IMR-90 (cell line): ENCODE results near the gene EPAS1.

ENCODE experiments used
- POLR2A ChIP-seq: IDR thresholded peaks from 2 replicates; pipeline ENCODE4 v1.6.1; 2012; ENCODE audit warnings: mild to moderate bottlenecking, low read depth, low read length
- TF ChIP-seq, protein P1 (sequence below): conservative IDR thresholded peaks from 2 replicates; pipeline ENCODE4 v1.5.1; 2012; ENCODE audit warnings: mild to moderate bottlenecking, low read depth, low read length, improper control_type of control experiment

DNA sequence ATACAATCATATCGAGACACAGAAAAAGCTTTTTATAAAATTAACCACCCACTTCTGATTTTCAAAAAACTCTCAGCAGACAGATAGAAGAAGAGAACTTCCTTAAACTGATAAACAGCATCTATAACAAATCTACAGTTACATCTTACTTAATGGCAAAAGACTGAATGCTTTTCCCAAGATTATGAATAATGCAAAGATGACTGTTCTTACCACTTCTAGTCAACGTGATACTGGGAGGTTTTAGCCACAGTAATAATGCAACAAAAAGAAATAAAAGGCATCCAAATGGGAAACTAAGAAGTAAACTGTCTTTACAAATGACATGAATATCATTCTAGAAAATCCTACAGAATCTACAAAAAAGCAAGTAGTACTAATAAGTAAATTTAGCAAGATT lies 124.2 kb downstream of the EPAS1 start:
- TF ChIP-seq, protein P1, sequence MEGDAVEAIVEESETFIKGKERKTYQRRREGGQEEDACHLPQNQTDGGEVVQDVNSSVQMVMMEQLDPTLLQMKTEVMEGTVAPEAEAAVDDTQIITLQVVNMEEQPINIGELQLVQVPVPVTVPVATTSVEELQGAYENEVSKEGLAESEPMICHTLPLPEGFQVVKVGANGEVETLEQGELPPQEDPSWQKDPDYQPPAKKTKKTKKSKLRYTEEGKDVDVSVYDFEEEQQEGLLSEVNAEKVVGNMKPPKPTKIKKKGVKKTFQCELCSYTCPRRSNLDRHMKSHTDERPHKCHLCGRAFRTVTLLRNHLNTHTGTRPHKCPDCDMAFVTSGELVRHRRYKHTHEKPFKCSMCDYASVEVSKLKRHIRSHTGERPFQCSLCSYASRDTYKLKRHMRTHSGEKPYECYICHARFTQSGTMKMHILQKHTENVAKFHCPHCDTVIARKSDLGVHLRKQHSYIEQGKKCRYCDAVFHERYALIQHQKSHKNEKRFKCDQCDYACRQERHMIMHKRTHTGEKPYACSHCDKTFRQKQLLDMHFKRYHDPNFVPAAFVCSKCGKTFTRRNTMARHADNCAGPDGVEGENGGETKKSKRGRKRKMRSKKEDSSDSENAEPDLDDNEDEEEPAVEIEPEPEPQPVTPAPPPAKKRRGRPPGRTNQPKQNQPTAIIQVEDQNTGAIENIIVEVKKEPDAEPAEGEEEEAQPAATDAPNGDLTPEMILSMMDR = no peak
- TF ChIP-seq POLR2A = no peak
